DOHH2 (cell line): ENCODE measurements around the gene VPS26B.

Source experiments
- H3F3A ChIP-seq: fragments of 200-600 bp; sonication (generic), shearing (Covaris generic); 2 replicates; pipeline ENCODE4 v1.6.0; 2016; ENCODE audit warnings: antibody characterized with exemption, mild to moderate bottlenecking; ENCODE audit not compliant: control insufficient read depth, insufficient read depth
- H3K27ac ChIP-seq: fragments of 200-600 bp; sonication (generic); 2 replicates; pipeline ENCODE4 v1.5.1; 2014; ENCODE audit warnings: low read depth, mild to moderate bottlenecking, low read length, moderate library complexity
- H3K27me3 ChIP-seq: fragments of 200-600 bp; sonication (generic); 2 replicates; pipeline ENCODE4 v1.6.1; 2014; ENCODE audit warnings: mild to moderate bottlenecking, low read length, mixed read lengths; ENCODE audit not compliant: control insufficient read depth
- H3K36me3 ChIP-seq: fragments of 200-600 bp; sonication (generic); 2 replicates; pipeline ENCODE4 v1.6.1; 2014; ENCODE audit warnings: mild to moderate bottlenecking, low read length, moderate library complexity, mixed read lengths; ENCODE audit not compliant: control insufficient read depth
- H3K4me1 ChIP-seq: fragments of 200-600 bp; sonication (generic); 2 replicates; pipeline ENCODE4 v1.6.1; 2014; ENCODE audit warnings: mild to moderate bottlenecking, low read length, mixed read lengths; ENCODE audit not compliant: control insufficient read depth
- H3K4me2 ChIP-seq: fragments of 200-600 bp; sonication (generic); 2 replicates; pipeline ENCODE4 v1.6.0; 2014; ENCODE audit warnings: mild to moderate bottlenecking, low read length, moderate library complexity
- H3K4me3 ChIP-seq: fragments of 200-600 bp; sonication (generic); 2 replicates; pipeline ENCODE4 v1.5.1; 2014; ENCODE audit warnings: mild to moderate bottlenecking, low read length, mixed read lengths
- H3K79me2 ChIP-seq: fragments of 200-600 bp; sonication (generic); 2 replicates; pipeline ENCODE4 v1.6.1; 2014; ENCODE audit warnings: mild to moderate bottlenecking, low read length, mixed read lengths; ENCODE audit not compliant: control insufficient read depth
- H3K9me2 ChIP-seq: fragments of 200-600 bp; sonication (generic); replicated peaks from 2 replicates; pipeline ENCODE4 v1.6.1; 2014; ENCODE audit warnings: mild to moderate bottlenecking, low read length, mixed read lengths; ENCODE audit not compliant: control insufficient read depth
- H3K9me3 ChIP-seq: fragments of 200-600 bp; sonication (generic); 2 replicates; pipeline ENCODE4 v1.6.1; 2014; ENCODE audit warnings: antibody characterized with exemption, low read length, mixed read lengths; ENCODE audit not compliant: control insufficient read depth, insufficient read depth
- H4K20me1 ChIP-seq: fragments of 200-600 bp; sonication (generic); 2 replicates; pipeline ENCODE4 v1.6.0; 2014; ENCODE audit warnings: low read depth, mild to moderate bottlenecking, antibody characterized with exemption, low read length, moderate library complexity; ENCODE audit not compliant: control insufficient read depth, insufficient read depth
- EZH2phosphoT487 ChIP-seq: fragments of 200-600 bp; sonication (generic); IDR thresholded peaks from 2 replicates; pipeline ENCODE4 v1.6.1; 2017; ENCODE audit warnings: borderline replicate concordance, mild to moderate bottlenecking, antibody characterized with exemption, low read length, moderate library complexity, mixed read lengths
- TF ChIP-seq, protein P1 (sequence below): fragments of 200-600 bp; sonication (generic); IDR thresholded peaks from one replicate; pipeline ENCODE4 v1.5.1; 2014; ENCODE audit warnings: antibody characterized with exemption, mild to moderate bottlenecking, low read depth, low read length; ENCODE audit not compliant: poor library complexity, severe bottlenecking

VPS26B gene

GRCh38 chr11:134230339-134230738 is 5.9 kb downstream of the VPS26B start:
- Histone ChIP-seq H3K27ac (no peak overlapping the region), H3K4me2 (no peak overlapping the region), H3K79me2 (no peaks in the 10 kb centered on the region), H3K9me2 (no peaks in the 10 kb centered on the region), H3K27me3 (peaks cover 74% of the 10 kb centered on the region), H3K4me1 (peaks cover 40% of the 10 kb centered on the region), H4K20me1 (peaks cover 58% of the 10 kb centered on the region), H3K36me3 (no peaks in the 10 kb centered on the region), H3K4me3 (no peak overlapping the region), H3K9me3 (no peaks in the 10 kb centered on the region), H3F3A (peaks cover 3% of the 10 kb centered on the region; the same call in 1 of the 2 replicates)
- TF ChIP-seq, protein P1, sequence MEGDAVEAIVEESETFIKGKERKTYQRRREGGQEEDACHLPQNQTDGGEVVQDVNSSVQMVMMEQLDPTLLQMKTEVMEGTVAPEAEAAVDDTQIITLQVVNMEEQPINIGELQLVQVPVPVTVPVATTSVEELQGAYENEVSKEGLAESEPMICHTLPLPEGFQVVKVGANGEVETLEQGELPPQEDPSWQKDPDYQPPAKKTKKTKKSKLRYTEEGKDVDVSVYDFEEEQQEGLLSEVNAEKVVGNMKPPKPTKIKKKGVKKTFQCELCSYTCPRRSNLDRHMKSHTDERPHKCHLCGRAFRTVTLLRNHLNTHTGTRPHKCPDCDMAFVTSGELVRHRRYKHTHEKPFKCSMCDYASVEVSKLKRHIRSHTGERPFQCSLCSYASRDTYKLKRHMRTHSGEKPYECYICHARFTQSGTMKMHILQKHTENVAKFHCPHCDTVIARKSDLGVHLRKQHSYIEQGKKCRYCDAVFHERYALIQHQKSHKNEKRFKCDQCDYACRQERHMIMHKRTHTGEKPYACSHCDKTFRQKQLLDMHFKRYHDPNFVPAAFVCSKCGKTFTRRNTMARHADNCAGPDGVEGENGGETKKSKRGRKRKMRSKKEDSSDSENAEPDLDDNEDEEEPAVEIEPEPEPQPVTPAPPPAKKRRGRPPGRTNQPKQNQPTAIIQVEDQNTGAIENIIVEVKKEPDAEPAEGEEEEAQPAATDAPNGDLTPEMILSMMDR = no peak
- TF ChIP-seq EZH2phosphoT487 = 0 out of 2 replicates have a peak, but pooled peaks have one; percentile 12

DNA sequence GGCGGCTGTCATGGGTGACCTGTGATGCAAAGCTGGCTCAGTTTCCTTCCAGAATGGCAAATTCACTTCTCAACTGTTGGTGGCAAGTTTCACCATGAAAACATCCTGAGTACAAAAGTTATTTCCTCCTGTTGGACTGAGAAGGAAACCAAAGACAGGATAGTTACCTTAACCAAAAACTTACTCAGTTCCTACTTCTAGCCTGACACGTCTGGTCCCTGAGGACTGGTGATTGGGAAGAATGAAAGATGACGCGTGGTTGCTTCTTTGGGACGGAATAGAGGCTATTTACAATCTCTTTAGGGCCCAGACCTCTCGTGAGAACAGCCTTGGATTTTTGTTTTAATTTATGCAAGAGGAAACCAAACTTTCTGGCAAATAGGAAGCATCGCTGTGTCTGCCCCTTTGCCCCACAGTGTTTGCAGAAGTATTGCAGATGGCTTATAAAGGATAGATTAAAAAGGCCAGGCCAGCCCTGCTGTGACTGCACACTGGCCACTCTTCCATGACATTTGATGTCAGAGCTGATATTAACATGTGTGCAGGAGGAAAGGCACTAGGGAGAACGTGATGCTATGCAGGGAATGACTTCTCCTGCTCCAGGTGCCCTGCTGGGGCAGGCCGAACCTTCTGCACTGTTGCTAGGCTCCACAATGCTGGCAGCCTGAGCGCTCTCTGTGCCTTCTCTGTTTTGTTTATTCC is 7.6 kb downstream of the VPS26B start:
- Histone ChIP-seq H3F3A (no peaks in the 10 kb centered on the region), H3K4me2 (no peak overlapping the region), H3K4me1 (peaks cover 36% of the 10 kb centered on the region), H3K27me3 (peaks cover 62% of the 10 kb centered on the region), H3K9me3 (no peaks in the 10 kb centered on the region), H3K4me3 (no peak overlapping the region), H3K79me2 (no peaks in the 10 kb centered on the region), H3K27ac (no peak overlapping the region), H4K20me1 (peaks cover 50% of the 10 kb centered on the region), H3K9me2 (no peaks in the 10 kb centered on the region), H3K36me3 (no peaks in the 10 kb centered on the region)
- no peak for TF ChIP-seq EZH2phosphoT487
- TF ChIP-seq, protein P1 = no peak

GRCh38 chr11:134233729-134234179 is 9.3 kb downstream of the VPS26B start:
- Histone ChIP-seq H3K9me2 (no peaks in the 10 kb centered on the region), H3K4me2 (no peak overlapping the region), H3K79me2 (no peaks in the 10 kb centered on the region), H3K36me3 (no peaks in the 10 kb centered on the region), H3K4me1 (peaks cover 23% of the 10 kb centered on the region), H3F3A (no peaks in the 10 kb centered on the region), H3K4me3 (no peak overlapping the region), H3K27ac (no peak overlapping the region), H4K20me1 (peaks cover 42% of the 10 kb centered on the region), H3K9me3 (no peaks in the 10 kb centered on the region), H3K27me3 (peaks cover 57% of the 10 kb centered on the region)
- TF ChIP-seq, protein P1 = no peak
- no peak for TF ChIP-seq EZH2phosphoT487
